WTC11 (cell line): ENCODE data around the gene PSMD3.

ENCODE experiments used
- ATF1 ChIP-seq: sonication (generic); formaldehyde crosslinking; IDR thresholded peaks from 2 replicates; pipeline ENCODE4 v1.8.1; 2023; ENCODE audit warnings: mild to moderate bottlenecking, moderate library complexity, missing genetic modification reagents
- CREB1 ChIP-seq: sonication (generic); formaldehyde crosslinking; IDR thresholded peaks from 2 replicates; pipeline ENCODE4 v1.8.0; 2023; ENCODE audit warnings: mild to moderate bottlenecking, missing genetic modification reagents
- CTCF ChIP-seq: fragments of 200-600 bp; IDR thresholded peaks from 2 replicates; pipeline ENCODE4 v1.8.0; 2022; ENCODE audit warnings: antibody characterized with exemption
- FOXP1 ChIP-seq: sonication (generic); formaldehyde crosslinking; IDR thresholded peaks from 2 replicates; pipeline ENCODE4 v1.8.0; 2022; ENCODE audit warnings: missing genetic modification reagents, mild to moderate bottlenecking, moderate library complexity, borderline replicate concordance
- GRHL2 ChIP-seq: fragments of 250-450 bp; sonication (Bioruptor Pico); IDR thresholded peaks from 2 replicates; pipeline ENCODE4 v1.8.0; 2022; ENCODE audit warnings: mild to moderate bottlenecking, moderate library complexity; ENCODE audit not compliant: insufficient replicate concordance, severe bottlenecking
- HMGXB4 ChIP-seq: sonication (generic); formaldehyde crosslinking; IDR thresholded peaks from 2 replicates; pipeline ENCODE4 v1.8.1; 2023; ENCODE audit warnings: mild to moderate bottlenecking, moderate library complexity, missing genetic modification reagents
- JUN ChIP-seq: sonication (generic); formaldehyde crosslinking; IDR thresholded peaks from 2 replicates; pipeline ENCODE4 v1.8.0; 2023; ENCODE audit warnings: mild to moderate bottlenecking, missing genetic modification reagents
- NFYB ChIP-seq: sonication (generic); formaldehyde crosslinking; conservative IDR thresholded peaks from 2 replicates; pipeline ENCODE4 v1.8.0; 2022; ENCODE audit warnings: low read depth, missing genetic modification reagents
- TEAD1 ChIP-seq: sonication (generic); formaldehyde crosslinking; IDR thresholded peaks from 2 replicates; pipeline ENCODE4 v1.8.0; 2022; ENCODE audit warnings: mild to moderate bottlenecking, missing genetic modification reagents
- ZNF396 ChIP-seq: fragments of 250-450 bp; sonication (Bioruptor Pico); IDR thresholded peaks from 2 replicates; pipeline ENCODE4 v1.8.0; 2021; ENCODE audit warnings: mild to moderate bottlenecking, moderate library complexity, borderline replicate concordance
- TF ChIP-seq, protein P1 (sequence below): sonication (generic); formaldehyde crosslinking; IDR thresholded peaks from 2 replicates; pipeline ENCODE4 v1.8.1; 2023; ENCODE audit warnings: mild to moderate bottlenecking, missing genetic modification reagents, moderate library complexity
- TF ChIP-seq, protein P2 (sequence below): fragments of 250-450 bp; sonication (Bioruptor Pico); IDR thresholded peaks from 2 replicates; pipeline ENCODE4 v1.9.0; 2021; ENCODE audit warnings: mild to moderate bottlenecking

DNA sequence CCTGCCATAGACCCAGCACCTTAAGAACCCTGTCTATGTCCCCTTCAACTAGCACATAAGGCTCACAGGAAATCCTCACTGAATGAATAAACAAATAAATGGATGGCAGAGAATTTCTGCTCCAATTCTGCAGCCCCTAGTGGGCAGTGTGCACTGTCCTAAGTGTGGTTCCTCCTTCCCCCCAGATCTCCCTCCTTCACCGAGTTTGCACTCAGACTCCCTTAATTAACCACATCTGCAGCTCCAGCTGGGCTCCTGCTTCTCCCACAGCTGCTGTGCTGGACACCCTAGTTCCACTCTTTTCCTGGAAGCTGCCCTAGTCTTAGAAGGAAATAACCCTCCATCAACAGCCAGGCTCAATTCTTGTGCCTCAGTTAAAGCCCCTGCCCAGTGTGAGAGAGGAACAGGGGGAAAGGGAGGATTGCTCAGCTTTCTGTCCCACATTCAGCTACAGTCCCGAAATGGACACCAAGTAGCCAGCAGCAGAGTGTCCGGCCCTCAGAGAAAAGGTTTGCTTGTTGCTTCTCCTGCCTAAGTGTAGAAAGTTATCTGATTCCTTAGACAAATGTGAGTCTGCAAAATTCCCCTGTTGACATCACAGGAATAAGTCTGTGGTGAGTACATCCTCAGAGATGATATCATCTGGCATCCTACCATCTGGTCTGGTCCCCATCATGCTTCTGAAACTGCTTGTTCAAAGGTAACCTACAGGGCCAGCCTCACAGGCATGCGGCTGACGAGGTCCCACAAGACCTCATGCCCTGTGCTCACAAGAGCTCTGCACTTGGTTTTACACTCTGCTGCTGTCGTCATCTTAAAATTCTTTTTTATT is 40.8 kb upstream of the PSMD3 start:
- TF ChIP-seq CTCF (no peak), FOXP1 (CRISPR knock-in tag) (no peak), GRHL2 (CRISPR knock-in tag) (no peak), HMGXB4 (CRISPR knock-in tag) (no peak), ZNF396 (CRISPR knock-in tag) (no peak), ATF1 (CRISPR knock-in tag) (no peak), NFYB (CRISPR knock-in tag) (no peak), JUN (CRISPR knock-in tag) (no peak), CREB1 (CRISPR knock-in tag) (no peak), TEAD1 (CRISPR knock-in tag) (no peak)
- TF ChIP-seq, protein P1, sequence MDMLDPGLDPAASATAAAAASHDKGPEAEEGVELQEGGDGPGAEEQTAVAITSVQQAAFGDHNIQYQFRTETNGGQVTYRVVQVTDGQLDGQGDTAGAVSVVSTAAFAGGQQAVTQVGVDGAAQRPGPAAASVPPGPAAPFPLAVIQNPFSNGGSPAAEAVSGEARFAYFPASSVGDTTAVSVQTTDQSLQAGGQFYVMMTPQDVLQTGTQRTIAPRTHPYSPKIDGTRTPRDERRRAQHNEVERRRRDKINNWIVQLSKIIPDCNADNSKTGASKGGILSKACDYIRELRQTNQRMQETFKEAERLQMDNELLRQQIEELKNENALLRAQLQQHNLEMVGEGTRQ (CRISPR knock-in tag) = no peak
- TF ChIP-seq, protein P2, sequence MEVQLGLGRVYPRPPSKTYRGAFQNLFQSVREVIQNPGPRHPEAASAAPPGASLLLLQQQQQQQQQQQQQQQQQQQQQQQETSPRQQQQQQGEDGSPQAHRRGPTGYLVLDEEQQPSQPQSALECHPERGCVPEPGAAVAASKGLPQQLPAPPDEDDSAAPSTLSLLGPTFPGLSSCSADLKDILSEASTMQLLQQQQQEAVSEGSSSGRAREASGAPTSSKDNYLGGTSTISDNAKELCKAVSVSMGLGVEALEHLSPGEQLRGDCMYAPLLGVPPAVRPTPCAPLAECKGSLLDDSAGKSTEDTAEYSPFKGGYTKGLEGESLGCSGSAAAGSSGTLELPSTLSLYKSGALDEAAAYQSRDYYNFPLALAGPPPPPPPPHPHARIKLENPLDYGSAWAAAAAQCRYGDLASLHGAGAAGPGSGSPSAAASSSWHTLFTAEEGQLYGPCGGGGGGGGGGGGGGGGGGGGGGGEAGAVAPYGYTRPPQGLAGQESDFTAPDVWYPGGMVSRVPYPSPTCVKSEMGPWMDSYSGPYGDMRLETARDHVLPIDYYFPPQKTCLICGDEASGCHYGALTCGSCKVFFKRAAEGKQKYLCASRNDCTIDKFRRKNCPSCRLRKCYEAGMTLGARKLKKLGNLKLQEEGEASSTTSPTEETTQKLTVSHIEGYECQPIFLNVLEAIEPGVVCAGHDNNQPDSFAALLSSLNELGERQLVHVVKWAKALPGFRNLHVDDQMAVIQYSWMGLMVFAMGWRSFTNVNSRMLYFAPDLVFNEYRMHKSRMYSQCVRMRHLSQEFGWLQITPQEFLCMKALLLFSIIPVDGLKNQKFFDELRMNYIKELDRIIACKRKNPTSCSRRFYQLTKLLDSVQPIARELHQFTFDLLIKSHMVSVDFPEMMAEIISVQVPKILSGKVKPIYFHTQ = no peak
